CD4-positive, alpha-beta T cell (primary cell): ENCODE results near the gene DPYSL4. TPM values are rescaled to one million over a fixed set of nuclear protein-coding genes. Genes with fewer than 3 reads are reported as not detected.
A peak's percentile ranks its signal among the peaks of the same experiment; 100 is the strongest.

ENCODE experiments used
- ATAC-seq: fragments of 200-7000 bp; cut with Tn5 transposase; one replicate; pipeline ENCODE4 v1.10.0; 2022; ENCODE audit warnings: mild to moderate bottlenecking; ENCODE audit not compliant: poor library complexity
- CTCF ChIA-PET: fragments of 350-600 bp; sonication (Branson Sonifier 250); formaldehyde crosslinking; loops from one replicate; lab custom pipeline; 2021; ENCODE audit warnings: antibody characterized with exemption, inconsistent platforms; lab: Charles Lee
- POLR2A ChIA-PET: fragments of 350-600 bp; sonication (Branson Sonifier 250); formaldehyde crosslinking; loops from one replicate; lab custom pipeline; 2021; ENCODE audit warnings: antibody characterized with exemption, inconsistent platforms; lab: Charles Lee
- DNase-seq, 14 experiments: peaks; one replicate each; pipeline ENCODE4 v3.0.0-alpha.2; 2013 to 2020; ENCODE audit warnings: mixed read lengths in 2 of 14
- H3K27ac ChIP-seq, 2 donors: one replicate each; pipeline versions ENCODE4 v1.5.1 to v1.7.0; 2013; ENCODE audit warnings: low read length in 2 of 2, low read depth in 1 of 2, mild to moderate bottlenecking in 1 of 2
- H3K27me3 ChIP-seq, 2 experiments: 1 replicate in 1 of 2; 2 replicates in 1 of 2; pipeline versions ENCODE4 v1.6.1 to v1.7.0; 2013; ENCODE audit warnings: low read length in 2 of 2, control low read depth in 1 of 2, mild to moderate bottlenecking in 1 of 2, moderate library complexity in 1 of 2; ENCODE audit not compliant: insufficient read depth in 2 of 2, control insufficient read depth in 1 of 2
- H3K36me3 ChIP-seq: one replicate; pipeline ENCODE4 v1.6.1; 2013; ENCODE audit warnings: low read length, control low read depth; ENCODE audit not compliant: insufficient read depth
- H3K4me1 ChIP-seq: one replicate; pipeline ENCODE4 v1.6.1; 2013; ENCODE audit warnings: low read length, control low read depth; ENCODE audit not compliant: insufficient read depth
- H3K4me3 ChIP-seq: one replicate; pipeline ENCODE4 v1.5.1; 2013; ENCODE audit warnings: mild to moderate bottlenecking, low read length, moderate library complexity
- H3K9me3 ChIP-seq, 2 experiments: 1 replicate in 1 of 2; 2 replicates in 1 of 2; pipeline versions ENCODE4 v1.6.1 to v1.7.0; 2013; ENCODE audit warnings: low read length in 2 of 2, mild to moderate bottlenecking in 2 of 2, control low read depth in 1 of 2, moderate library complexity in 1 of 2; ENCODE audit not compliant: control insufficient read depth in 1 of 2, insufficient read depth in 1 of 2
- H3K27ac Mint-ChIP-seq: one replicate; pipeline ENCODE4 v1.8.0; 2020; ENCODE audit warnings: mixed read lengths
- H3K27me3 Mint-ChIP-seq: one replicate; pipeline ENCODE4 v1.8.0; 2021; ENCODE audit warnings: mixed read lengths
- H3K36me3 Mint-ChIP-seq: one replicate; pipeline ENCODE4 v1.8.0; 2021; ENCODE audit warnings: low read depth, mixed read lengths
- H3K4me1 Mint-ChIP-seq: one replicate; pipeline ENCODE4 v1.8.0; 2021; ENCODE audit warnings: low read depth, mixed read lengths
- H3K4me3 Mint-ChIP-seq: one replicate; pipeline ENCODE4 v1.8.0; 2020; ENCODE audit warnings: mild to moderate bottlenecking, mixed read lengths
- H3K9me3 Mint-ChIP-seq: one replicate; pipeline ENCODE4 v1.8.0; 2020; ENCODE audit warnings: mixed read lengths
- intact Hi-C, 2 experiments: fragments of 100-400 bp; cut with DNase I in 1 of 2; cut with micrococcal nuclease in 1 of 2; formaldehyde crosslinking; loops; one replicate each; pipeline versions ENCODE4 v1.15.1 to v1.9.0; 2023 to 2025; cut with DNase I, micrococcal nuclease
- total RNA-seq, 174 experiments: library from RNA in 2 of 174; stranded (reverse) in 2 of 174; gene quantifications; one replicate each; pipeline ENCODE4 v1.2.3 and lab custom pipeline; 2021 to 2026
- TF ChIP-seq, protein P1 (sequence below): fragments of 200-600 bp; IDR thresholded peaks from one replicate; pipeline ENCODE4 v1.8.0; 2022; ENCODE audit warnings: antibody characterized with exemption, mild to moderate bottlenecking

DPYSL4 gene
- total RNA-seq, 2 experiments from 2014 or later: 0.64 to 0.96 TPM

DNA sequence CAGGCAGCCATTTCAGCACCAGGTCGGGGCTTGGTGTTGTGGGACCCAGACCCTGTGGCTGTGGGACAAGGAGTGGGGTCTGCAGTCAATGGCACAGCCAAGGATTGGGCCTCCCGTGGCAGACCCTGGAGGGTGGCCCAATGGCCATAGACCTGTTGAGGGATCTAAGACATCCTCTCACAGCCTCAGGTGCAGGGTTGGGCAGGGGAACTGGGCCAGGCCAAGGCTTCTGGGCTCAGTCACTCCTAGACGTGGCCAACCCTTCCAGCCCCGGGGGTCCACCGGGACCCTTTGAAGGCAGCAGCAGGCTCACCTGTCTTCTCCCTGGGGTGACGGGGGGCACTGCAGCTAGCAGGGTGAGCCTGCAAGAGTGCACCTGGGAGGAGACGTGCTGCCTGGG lies 45.7 kb upstream of the DPYSL4 start:
- Histone ChIP-seq H3K36me3 (no peaks in the 10 kb centered on the region), H3K4me1 (peaks cover 12% of the 10 kb centered on the region), H3K27ac (no peak overlapping the region), H3K4me3 (no peak overlapping the region), H3K27me3 (peaks cover 3 to 7% of the 10 kb centered on the region in 2 experiments), H3K9me3 (no peaks in the 10 kb centered on the region)
- no peak for ATAC-seq
- ChIA-PET CTCF (no interaction called here), POLR2A (no interaction called here)
- TF ChIP-seq, protein P1, sequence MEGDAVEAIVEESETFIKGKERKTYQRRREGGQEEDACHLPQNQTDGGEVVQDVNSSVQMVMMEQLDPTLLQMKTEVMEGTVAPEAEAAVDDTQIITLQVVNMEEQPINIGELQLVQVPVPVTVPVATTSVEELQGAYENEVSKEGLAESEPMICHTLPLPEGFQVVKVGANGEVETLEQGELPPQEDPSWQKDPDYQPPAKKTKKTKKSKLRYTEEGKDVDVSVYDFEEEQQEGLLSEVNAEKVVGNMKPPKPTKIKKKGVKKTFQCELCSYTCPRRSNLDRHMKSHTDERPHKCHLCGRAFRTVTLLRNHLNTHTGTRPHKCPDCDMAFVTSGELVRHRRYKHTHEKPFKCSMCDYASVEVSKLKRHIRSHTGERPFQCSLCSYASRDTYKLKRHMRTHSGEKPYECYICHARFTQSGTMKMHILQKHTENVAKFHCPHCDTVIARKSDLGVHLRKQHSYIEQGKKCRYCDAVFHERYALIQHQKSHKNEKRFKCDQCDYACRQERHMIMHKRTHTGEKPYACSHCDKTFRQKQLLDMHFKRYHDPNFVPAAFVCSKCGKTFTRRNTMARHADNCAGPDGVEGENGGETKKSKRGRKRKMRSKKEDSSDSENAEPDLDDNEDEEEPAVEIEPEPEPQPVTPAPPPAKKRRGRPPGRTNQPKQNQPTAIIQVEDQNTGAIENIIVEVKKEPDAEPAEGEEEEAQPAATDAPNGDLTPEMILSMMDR: no peak
- no peak overlapping the region for H3K4me3 Mint-ChIP-seq
- no peak for DNase-seq
- H3K4me1 Mint-ChIP-seq: no peaks in the 10 kb centered on the region
- no peak overlapping the region for H3K27ac Mint-ChIP-seq
- no peaks in the 10 kb centered on the region for H3K36me3 Mint-ChIP-seq
- peaks cover 6% of the 10 kb centered on the region for H3K27me3 Mint-ChIP-seq
- no peaks in the 10 kb centered on the region for H3K9me3 Mint-ChIP-seq
- intact Hi-C loops: no loop called here

DNA sequence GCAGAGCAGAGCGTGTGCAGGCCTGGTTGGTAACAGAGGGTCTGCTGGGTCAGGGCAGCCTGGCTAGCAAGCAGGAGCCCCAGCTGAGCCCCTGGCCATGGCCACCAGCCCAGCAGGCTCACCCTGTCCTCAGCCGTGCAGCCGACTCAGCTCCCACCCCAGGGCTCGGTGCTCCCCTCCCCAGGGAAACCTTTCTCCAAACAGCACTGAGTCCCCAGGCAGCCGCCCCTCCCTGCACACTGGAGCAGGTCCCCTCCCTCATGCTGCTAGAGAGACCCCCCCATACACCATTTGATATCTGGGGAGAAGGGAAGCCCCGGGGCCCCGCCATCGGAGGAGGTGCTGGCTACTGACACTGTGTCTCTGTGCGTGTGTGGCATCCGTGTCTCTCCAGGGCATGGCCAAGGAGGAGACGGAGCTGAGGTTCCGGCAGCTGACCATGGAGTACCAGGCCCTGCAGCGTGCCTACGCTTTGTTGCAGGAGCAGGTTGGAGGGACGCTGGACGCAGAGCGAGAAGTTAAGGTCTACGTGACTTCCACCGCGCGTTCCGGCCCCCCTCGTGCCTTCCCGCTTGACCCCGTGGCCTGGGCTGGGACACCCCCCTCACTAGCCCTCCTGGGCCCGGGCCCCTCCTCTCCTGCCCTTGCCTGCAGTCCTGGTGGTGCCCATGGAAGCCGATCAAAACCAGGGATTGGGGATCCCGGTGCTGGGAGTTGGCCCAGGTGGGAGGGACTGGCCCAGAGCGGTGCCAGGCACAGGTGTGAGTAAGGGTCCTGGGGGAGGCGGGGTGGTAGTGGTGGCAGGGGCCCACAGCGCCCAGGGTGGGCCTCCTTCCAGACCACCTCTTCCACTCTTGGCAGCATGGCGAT lies 45.0 kb upstream of the DPYSL4 start:
- intact Hi-C loops: loop anchor here in 1 of 2 experiments (1.0 kb wide), 1 partner anchor 256 kb away; no protein-coding TSS in a partner anchor
- TF ChIP-seq, protein P1: no peak
- H3K9me3 ChIP-seq: no peaks in the 10 kb centered on the region
- DNase-seq (no peak), ATAC-seq (no peak)
- no peak overlapping the region for H3K4me3 ChIP-seq
- no peaks in the 10 kb centered on the region for H3K36me3 ChIP-seq
- H3K27ac ChIP-seq: no peak overlapping the region
- peaks cover 12% of the 10 kb centered on the region for H3K4me1 ChIP-seq
- Mint-ChIP-seq H3K27ac (no peak overlapping the region), H3K9me3 (no peaks in the 10 kb centered on the region), H3K4me1 (no peaks in the 10 kb centered on the region), H3K36me3 (no peaks in the 10 kb centered on the region), H3K4me3 (no peak overlapping the region), H3K27me3 (peaks cover 6% of the 10 kb centered on the region)
- H3K27me3 ChIP-seq: peaks cover 3 to 7% of the 10 kb centered on the region in 2 experiments
- ChIA-PET POLR2A (no interaction called here), CTCF (no interaction called here)

DNA sequence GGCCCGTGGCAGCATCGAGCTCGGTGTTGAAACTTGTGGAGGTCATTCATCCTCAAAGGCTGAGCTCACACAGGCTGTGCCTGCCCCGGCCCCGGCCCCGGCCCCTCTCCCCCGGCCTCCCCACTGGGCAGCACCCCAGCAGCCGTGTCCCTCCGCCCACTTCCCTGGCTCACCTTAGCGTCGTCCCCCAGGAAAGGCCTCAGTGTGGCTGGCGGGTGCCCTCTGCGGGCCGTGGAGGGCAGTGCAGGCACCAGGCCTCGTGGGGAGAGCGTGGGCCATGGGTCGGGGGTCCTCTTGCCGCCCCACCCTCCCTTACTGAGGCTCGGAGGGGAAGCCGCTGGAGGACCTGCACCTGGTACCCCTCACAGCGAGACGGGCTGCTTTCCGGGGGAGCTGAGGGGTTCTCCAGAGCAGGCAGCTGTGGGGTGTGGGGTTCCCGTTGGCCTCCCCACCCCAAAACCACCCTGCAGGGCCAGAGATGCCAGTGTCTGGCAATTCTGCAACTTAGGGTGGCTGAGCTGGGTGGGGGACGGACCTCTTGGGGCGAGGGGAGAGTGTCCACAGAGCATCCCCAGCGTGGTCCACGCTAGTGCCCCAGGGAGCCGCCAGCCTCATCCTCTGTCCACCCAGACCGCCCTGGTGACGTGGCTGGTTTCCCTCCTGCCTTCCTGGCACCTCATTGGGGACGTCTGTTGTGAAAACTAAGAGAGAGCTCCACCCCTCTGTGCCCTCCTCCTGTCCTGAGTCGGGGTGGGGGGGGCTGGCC lies 44.2 kb upstream of the DPYSL4 start:
- TF ChIP-seq, protein P1: peak; percentile 77
- H3K4me3 Mint-ChIP-seq: no peak overlapping the region
- Histone ChIP-seq H3K4me1 (peaks cover 12% of the 10 kb centered on the region), H3K9me3 (no peaks in the 10 kb centered on the region), H3K4me3 (no peak overlapping the region), H3K27me3 (peaks cover 3 to 7% of the 10 kb centered on the region in 2 experiments), H3K36me3 (no peaks in the 10 kb centered on the region), H3K27ac (no peak overlapping the region)
- ChIA-PET CTCF (interaction anchor here (0.8 kb wide), 1 partner anchor 20 kb away, joined by 3 read pairs; no protein-coding TSS in a partner anchor), POLR2A (no interaction called here)
- no peak overlapping the region for H3K27ac Mint-ChIP-seq
- ATAC-seq: peak; percentile 86
- intact Hi-C loops: loop anchor here in 1 of 2 experiments (1.0 kb wide), 1 partner anchor 257 kb away; no protein-coding TSS in a partner anchor
- no peaks in the 10 kb centered on the region for H3K4me1 Mint-ChIP-seq
- H3K27me3 Mint-ChIP-seq: peaks cover 6% of the 10 kb centered on the region
- H3K36me3 Mint-ChIP-seq: no peaks in the 10 kb centered on the region
- peak; percentile 18 to 65 (median 41) for DNase-seq
- no peaks in the 10 kb centered on the region for H3K9me3 Mint-ChIP-seq
